Panc1 (cell line): ENCODE data around the gene SNTA1. TPM values are rescaled to one million over a fixed set of nuclear protein-coding genes. Genes with fewer than 3 reads are reported as not detected.
"Not testable (repeated sequence)": the region's sequence is repeated elsewhere in the genome, so short reads cannot be mapped to it uniquely, and the experiment has no call there.

ENCODE experiments used
- ATAC-seq: fragments of 200-7000 bp; cut with Tn5 transposase; 2 replicates; pipeline ENCODE4 v1.9.1; 2020; ENCODE audit warnings: mild to moderate bottlenecking, moderate library complexity
- BruUV-seq: library from RNA; stranded (reverse); fragments of 400-500 nt; replicated peaks from 2 replicates; lab custom pipeline; 2021; lab: Mats Ljungman, UMichigan
- CTCF ChIA-PET: fragments of 300-600 bp; sonication (Branson Sonifier 250); formaldehyde crosslinking; loops from one replicate; lab custom pipeline; 2022; ENCODE audit warnings: antibody characterized with exemption; lab: Charles Lee
- POLR2A ChIA-PET: fragments of 300-600 bp; sonication (Branson Sonifier 250); formaldehyde crosslinking; loops from one replicate; lab custom pipeline; 2022; ENCODE audit warnings: antibody characterized with exemption; lab: Charles Lee
- DNase-seq: peaks from one replicate; pipeline ENCODE4 v3.0.0-alpha.2; 2010; ENCODE audit warnings: low read depth, low spot score
- H3K27ac ChIP-seq: 2 replicates; pipeline ENCODE4 v1.5.1; 2011; ENCODE audit warnings: mild to moderate bottlenecking, low read length, inconsistent platforms
- H3K27me3 ChIP-seq: fragments of 200-500 bp; sonication (Bioruptor generic); 2 replicates; pipeline ENCODE4 v1.6.0; 2014; ENCODE audit warnings: low read length, inconsistent platforms; ENCODE audit not compliant: control insufficient read depth, insufficient read depth
- H3K36me3 ChIP-seq: fragments of 200-500 bp; sonication (Bioruptor generic); 2 replicates; pipeline ENCODE4 v1.5.1; 2014; ENCODE audit warnings: inconsistent platforms, mild to moderate bottlenecking, low read length, moderate library complexity; ENCODE audit not compliant: control insufficient read depth, insufficient read depth
- H3K4me1 ChIP-seq: 2 replicates; pipeline ENCODE4 v1.5.1; 2011; ENCODE audit warnings: inconsistent platforms, mild to moderate bottlenecking, low read length, moderate library complexity; ENCODE audit not compliant: control insufficient read depth, insufficient read depth
- H3K4me3 ChIP-seq, 2 experiments: 2 replicates each; pipeline ENCODE4 v1.5.1; 2011 to 2012; ENCODE audit warnings: low read depth in 2 of 2, low read length in 2 of 2, mild to moderate bottlenecking in 2 of 2, inconsistent platforms in 1 of 2, moderate library complexity in 1 of 2
- H3K9me3 ChIP-seq: fragments of 200-500 bp; sonication (Bioruptor generic); 2 replicates; pipeline ENCODE4 v1.5.1; 2014; ENCODE audit warnings: low read depth, mild to moderate bottlenecking, inconsistent platforms, low read length, moderate library complexity; ENCODE audit not compliant: control insufficient read depth, insufficient read depth
- CTCF ChIP-seq: fragments of 450-650 bp; IDR thresholded peaks from 2 replicates; pipeline ENCODE4 v1.5.1; 2017; ENCODE audit warnings: mild to moderate bottlenecking
- POLR2AphosphoS5 ChIP-seq: IDR thresholded peaks from 2 replicates; pipeline ENCODE4 v1.6.1; 2012; ENCODE audit warnings: mild to moderate bottlenecking, low read depth, low read length, moderate library complexity
- SIN3A ChIP-seq: IDR thresholded peaks from 2 replicates; pipeline ENCODE4 v1.6.1; 2012; ENCODE audit warnings: low read depth, mild to moderate bottlenecking, low read length, moderate library complexity, borderline replicate concordance; ENCODE audit not compliant: insufficient read depth
- in situ Hi-C: cut with HindIII; loops from 2 replicates; pipeline ENCODE4 v1.10.0; 2016; ENCODE audit warnings: low sequenced_read_pairs, low pct_unique_long_range_greater_than_20kb
- intact Hi-C: fragments of 100-400 bp; cut with micrococcal nuclease; formaldehyde crosslinking; loops from one replicate; pipeline ENCODE4 v1.10.0; 2022; ENCODE audit not compliant: unreplicated experiment
- total RNA-seq: library from RNA; stranded (reverse); gene quantifications from one replicate; pipeline ENCODE4 v1.2.1, GENCODE V29; 2021; ENCODE audit not compliant: unreplicated experiment
- TF ChIP-seq, protein P1 (sequence below), 2 experiments: IDR thresholded peaks; 2 replicates each; pipeline ENCODE4 v1.6.1; 2011 to 2012; ENCODE audit warnings: low read depth in 2 of 2, control low read depth in 1 of 2, low read length in 1 of 2, mild to moderate bottlenecking in 1 of 2, moderate library complexity in 1 of 2; ENCODE audit not compliant: insufficient read depth in 1 of 2

The SNTA1 gene
- total RNA-seq, 1 experiment from 2014 or later, result 12.0 TPM

DNA sequence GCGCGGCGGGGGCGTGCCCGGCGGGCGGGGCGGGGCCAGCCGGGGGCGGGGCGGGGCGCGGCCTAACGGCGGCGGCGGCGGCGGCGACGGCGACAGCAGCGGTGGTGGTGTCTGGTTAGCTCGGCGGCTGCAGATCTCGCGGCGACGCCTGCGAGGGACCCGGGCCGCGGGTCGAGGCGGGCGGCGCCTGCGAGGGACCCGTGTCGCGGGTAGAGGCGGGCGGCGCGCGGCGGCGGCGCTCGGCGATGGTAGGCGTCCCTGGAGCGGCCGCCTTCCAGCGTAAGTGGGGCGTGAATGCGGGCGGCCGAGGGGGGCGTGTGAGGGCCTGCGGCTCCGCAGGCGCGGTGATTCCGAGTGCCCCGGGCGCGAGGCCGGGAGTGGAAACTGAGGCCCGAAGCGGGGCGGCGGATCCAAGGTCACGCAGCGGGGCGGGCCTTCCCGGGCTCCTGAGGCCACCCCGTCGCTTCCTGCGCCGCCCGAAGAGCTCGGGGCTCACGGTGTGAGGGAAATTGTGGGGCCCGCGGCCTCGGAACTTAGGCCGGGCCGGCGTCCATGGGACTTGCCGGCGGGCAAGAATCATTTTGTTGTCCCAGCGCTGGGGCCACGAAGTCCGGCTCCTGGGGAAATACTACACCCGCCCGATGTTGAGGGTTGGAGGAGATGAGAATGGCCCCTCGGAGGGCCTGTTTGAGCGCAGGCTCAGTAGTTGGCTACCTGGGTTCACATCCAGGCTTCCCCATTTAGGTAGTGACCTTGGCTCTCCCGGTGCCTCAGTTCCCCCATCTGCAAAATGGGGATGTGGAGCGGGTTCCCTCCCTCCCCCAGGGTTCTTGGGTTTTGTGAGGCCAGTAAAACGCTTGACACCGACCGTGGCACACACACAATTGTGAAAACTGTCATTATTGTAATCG is 46.7 kb upstream of the SNTA1 start, which contains the start of gene CBFA2T2:
Gene CBFA2T2 (plus strand): TSS at position 74 of the 911 bp plus-strand sequence. CDS start 172 bp downstream, at position 246.
- CTCF ChIA-PET, result interaction anchor here (0.7 kb wide), 1 partner anchor 46 kb away, joined by 3 read pairs; no protein-coding TSS in a partner anchor
- H3K36me3 ChIP-seq, result no peaks in the 10 kb centered on the region
- TF ChIP-seq CTCF (no peak), POLR2AphosphoS5 (peak; percentile 0; the same call in 1 of the 2 replicates), SIN3A (0 out of 2 replicates have a peak, but pooled peaks have one; percentile 59)
- TF ChIP-seq, protein P1, sequence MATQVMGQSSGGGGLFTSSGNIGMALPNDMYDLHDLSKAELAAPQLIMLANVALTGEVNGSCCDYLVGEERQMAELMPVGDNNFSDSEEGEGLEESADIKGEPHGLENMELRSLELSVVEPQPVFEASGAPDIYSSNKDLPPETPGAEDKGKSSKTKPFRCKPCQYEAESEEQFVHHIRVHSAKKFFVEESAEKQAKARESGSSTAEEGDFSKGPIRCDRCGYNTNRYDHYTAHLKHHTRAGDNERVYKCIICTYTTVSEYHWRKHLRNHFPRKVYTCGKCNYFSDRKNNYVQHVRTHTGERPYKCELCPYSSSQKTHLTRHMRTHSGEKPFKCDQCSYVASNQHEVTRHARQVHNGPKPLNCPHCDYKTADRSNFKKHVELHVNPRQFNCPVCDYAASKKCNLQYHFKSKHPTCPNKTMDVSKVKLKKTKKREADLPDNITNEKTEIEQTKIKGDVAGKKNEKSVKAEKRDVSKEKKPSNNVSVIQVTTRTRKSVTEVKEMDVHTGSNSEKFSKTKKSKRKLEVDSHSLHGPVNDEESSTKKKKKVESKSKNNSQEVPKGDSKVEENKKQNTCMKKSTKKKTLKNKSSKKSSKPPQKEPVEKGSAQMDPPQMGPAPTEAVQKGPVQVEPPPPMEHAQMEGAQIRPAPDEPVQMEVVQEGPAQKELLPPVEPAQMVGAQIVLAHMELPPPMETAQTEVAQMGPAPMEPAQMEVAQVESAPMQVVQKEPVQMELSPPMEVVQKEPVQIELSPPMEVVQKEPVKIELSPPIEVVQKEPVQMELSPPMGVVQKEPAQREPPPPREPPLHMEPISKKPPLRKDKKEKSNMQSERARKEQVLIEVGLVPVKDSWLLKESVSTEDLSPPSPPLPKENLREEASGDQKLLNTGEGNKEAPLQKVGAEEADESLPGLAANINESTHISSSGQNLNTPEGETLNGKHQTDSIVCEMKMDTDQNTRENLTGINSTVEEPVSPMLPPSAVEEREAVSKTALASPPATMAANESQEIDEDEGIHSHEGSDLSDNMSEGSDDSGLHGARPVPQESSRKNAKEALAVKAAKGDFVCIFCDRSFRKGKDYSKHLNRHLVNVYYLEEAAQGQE (IDR thresholded peaks at IDR 0.05; ENCODE audit: insufficient read depth in 1 of 2, low read depth in 2 of 2, low read length in 1 of 2), result no peak
- in situ Hi-C loops (no loop called here), intact Hi-C loops (no loop called here)
- no TSS peak for BruUV-seq
- H3K27ac ChIP-seq, result peak within 1 kb of the TSS; percentile 77
- no peaks in the 10 kb centered on the region for H3K27me3 ChIP-seq
- peak within 1 kb of the TSS; percentile 74 to 95 for H3K4me3 ChIP-seq
- peaks cover 4% of the 10 kb centered on the region; the same call in 1 of the 2 replicates for H3K4me1 ChIP-seq
- no peak for DNase-seq
- peak; percentile 87 for ATAC-seq
- POLR2A ChIA-PET, result interaction anchor here (1.0 kb wide), 1 partner anchor 18 kb away, joined by 5 read pairs; no protein-coding TSS in a partner anchor
- no peaks in the 10 kb centered on the region for H3K9me3 ChIP-seq

DNA sequence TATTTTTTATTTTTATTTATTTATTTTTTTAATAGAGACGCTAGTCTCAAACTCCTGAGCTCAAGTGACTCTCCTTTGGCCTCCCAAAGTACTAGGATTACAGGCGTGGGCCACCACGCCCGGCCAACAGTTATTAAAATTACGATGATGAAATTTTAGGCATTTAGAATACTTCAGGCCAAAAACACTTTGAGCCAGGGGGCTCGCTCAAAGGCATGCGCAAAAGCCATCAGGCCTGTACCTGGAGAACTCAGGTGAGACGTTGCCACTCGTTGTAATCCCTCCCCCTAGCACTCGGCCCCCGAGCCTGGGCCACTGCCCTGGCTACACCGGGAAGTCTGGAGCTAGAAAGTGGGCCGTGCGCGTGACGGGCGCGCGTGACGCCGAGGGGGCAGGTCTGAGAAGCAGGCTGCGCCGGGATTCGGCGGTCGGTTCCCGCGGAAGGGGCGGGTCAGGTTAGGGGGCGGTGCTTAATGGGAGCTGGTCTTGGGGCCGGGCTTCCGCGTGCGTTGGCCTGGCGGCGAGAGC is 46.0 kb upstream of the SNTA1 start:
- DNase-seq, result peak; percentile 77
- Histone ChIP-seq H3K36me3 (no peaks in the 10 kb centered on the region), H3K27ac (peak overlapping the region; percentile 77), H3K4me1 (peaks cover 4% of the 10 kb centered on the region; the same call in 1 of the 2 replicates), H3K9me3 (no peaks in the 10 kb centered on the region), H3K27me3 (no peaks in the 10 kb centered on the region), H3K4me3 (peak overlapping the region; percentile 46 to 86)
- ChIA-PET CTCF (interaction anchor here (0.7 kb wide), 1 partner anchor 45 kb away, joined by 3 read pairs; no protein-coding TSS in a partner anchor), POLR2A (interaction anchor here (1.0 kb wide), 1 partner anchor 17 kb away, joined by 5 read pairs; no protein-coding TSS in a partner anchor)
- peak; percentile 96 for TF ChIP-seq POLR2AphosphoS5
- TF ChIP-seq CTCF, result no peak
- ATAC-seq, result peak; percentile 98
- TSS peak; percentile 96 for BruUV-seq
- intact Hi-C loops (no loop called here), in situ Hi-C loops (no loop called here)

DNA sequence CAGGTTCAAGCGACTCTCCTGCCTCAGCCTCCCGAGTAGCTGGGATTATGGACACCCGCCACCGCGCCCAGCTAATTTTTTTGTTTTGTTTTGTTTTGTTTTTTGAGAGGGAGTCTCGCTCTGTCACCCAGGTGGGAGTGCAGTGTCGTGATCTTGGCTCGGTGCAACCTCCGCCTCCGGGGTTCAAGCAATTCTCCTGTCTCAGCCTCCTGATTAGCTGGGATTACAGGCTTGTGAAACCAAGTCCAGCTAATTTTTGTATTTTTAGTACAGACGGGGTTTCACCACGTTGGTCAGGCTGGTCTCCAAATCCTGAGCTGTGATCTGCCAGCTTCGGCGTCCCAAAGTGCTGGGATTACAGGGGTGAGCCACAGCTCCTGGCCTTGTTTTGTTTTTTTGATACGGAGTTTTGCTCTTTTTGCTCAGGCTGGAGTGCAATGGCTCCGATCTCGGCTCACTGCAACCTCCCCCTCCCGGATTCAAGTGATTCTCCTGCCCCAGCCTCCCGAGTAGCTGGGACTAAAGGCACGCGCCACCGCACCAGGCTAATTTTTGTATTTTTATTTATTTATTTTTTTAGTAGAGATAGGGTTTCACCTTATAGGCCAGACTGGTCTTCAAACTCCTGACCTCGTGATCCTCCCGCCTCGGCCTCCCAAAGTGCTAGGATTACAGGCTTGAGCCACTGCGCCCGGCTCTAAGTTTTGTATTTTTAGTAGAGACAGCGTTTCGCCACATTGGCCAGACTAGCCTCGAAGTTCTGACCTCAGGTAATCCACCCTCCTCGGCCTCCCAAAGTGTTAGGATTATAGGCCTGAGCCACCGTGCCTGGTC is 45.3 kb upstream of the SNTA1 start:
- H3K36me3 ChIP-seq, BruUV-seq, in situ Hi-C loops, DNase-seq, ATAC-seq, H3K4me1 ChIP-seq, intact Hi-C loops, H3K27me3 ChIP-seq, H3K9me3 ChIP-seq: not testable (repeated sequence)
- Histone ChIP-seq H3K4me3 (peak overlapping the region; percentile 46 to 86), H3K27ac (peak overlapping the region; percentile 77)
- POLR2A ChIA-PET, result interaction anchor here (0.6 to 1.0 kb wide), 2 partner anchors 16 to 234 kb away, joined by 3 to 5 read pairs; no protein-coding TSS in a partner anchor
- CTCF ChIA-PET, result interaction anchor here (0.6 kb wide), 1 partner anchor 63 kb away, joined by 4 read pairs; no protein-coding TSS in a partner anchor
